Kidney (tissue), 14 donors: ENCODE results near the gene ZNF497. TPM values are rescaled to one million over a fixed set of nuclear protein-coding genes. Genes with fewer than 3 reads are reported as not detected.

ENCODE experiments used
- DNase-seq, 5 donors: peaks; one replicate each; pipeline ENCODE4 v3.0.0-alpha.2; 2013 to 2020
- FAIRE-seq: peaks from 2 replicates; lab custom pipeline; 2012; peaks lifted over from hg19 to GRCh38; lab: Jason Lieb, UNC
- H3K27ac ChIP-seq, 2 donors: one replicate each; pipeline ENCODE4 v1.7.0; 2013; ENCODE audit warnings: low read depth in 2 of 2, low read length in 2 of 2, inconsistent platforms in 1 of 2
- H3K27me3 ChIP-seq: one replicate; pipeline ENCODE4 v1.7.1; 2013; ENCODE audit warnings: low read length, inconsistent platforms; ENCODE audit not compliant: control insufficient read depth, insufficient read depth
- H3K36me3 ChIP-seq, 3 donors: one replicate each; pipeline versions ENCODE4 v1.7.0 to v1.7.1; 2013; ENCODE audit warnings: low read length in 3 of 3, control low read depth in 1 of 3, inconsistent platforms in 1 of 3; ENCODE audit not compliant: insufficient read depth in 3 of 3, control insufficient read depth in 2 of 3
- H3K4me1 ChIP-seq, 3 donors: one replicate each; pipeline versions ENCODE4 v1.7.0 to v1.7.1; 2013; ENCODE audit warnings: low read length in 3 of 3, inconsistent platforms in 1 of 3, low read depth in 1 of 3; ENCODE audit not compliant: control insufficient read depth in 2 of 3, insufficient read depth in 2 of 3
- H3K4me3 ChIP-seq, 3 donors: one replicate each; pipeline versions ENCODE4 v1.7.0 to v1.8.1; 2013; ENCODE audit warnings: low read length in 3 of 3, control low read depth in 1 of 3, inconsistent platforms in 1 of 3
- H3K9ac ChIP-seq, 3 donors: one replicate each; pipeline versions ENCODE4 v1.7.0 to v1.7.1; 2013; ENCODE audit warnings: low read length in 3 of 3, control low read depth in 1 of 3, inconsistent platforms in 1 of 3
- H3K9me3 ChIP-seq, 3 donors: one replicate each; pipeline versions ENCODE4 v1.7.0 to v1.7.1; 2013; ENCODE audit warnings: low read length in 3 of 3, control low read depth in 1 of 3, inconsistent platforms in 1 of 3; ENCODE audit not compliant: control insufficient read depth in 2 of 3, insufficient read depth in 1 of 3
- intact Hi-C: fragments of 100-400 bp; cut with DNase I; formaldehyde crosslinking; loops from one replicate; pipeline ENCODE4 v1.11.1; 2022
- polyA plus RNA-seq: library from polyadenylated mRNA; stranded (reverse); fragments of 350-450 nt; fragmentation: Illumina TruSeq; extraction: RNeasy Lipid Tissue Mini Kit (QIAGEN cat#74804); gene quantifications from one replicate; pipeline ENCODE4 v1.2.3, GENCODE V29; 2014; ENCODE audit warnings: low read depth, low replicate concordance; ENCODE audit not compliant: insufficient read depth
- total RNA-seq: library from RNA; stranded (reverse); fragmentation: NEBNext Ultra II Directional; extraction: Animal tissue kit (Norgen Biotek cat#: 25700); gene quantifications from one replicate; pipeline ENCODE4 v1.2.1, GENCODE V29; 2021
- TF ChIP-seq, protein P1 (sequence below): IDR thresholded peaks from 3 replicates; pipeline ENCODE4 v1.5.1; 2012; ENCODE audit warnings: mild to moderate bottlenecking, moderate library complexity, borderline replicate concordance; ENCODE audit not compliant: insufficient read depth; ENCODE audit errors: extremely low read depth
- donor health status: control.
- donor health status: control.
- donor health status: control.
- donor health status: control.
- donor health status: control.
- donor health status: DM: yes; HTN: yes; CAD: no.
- donor health status: Normal renal cell carcinoma (clear cell type).

ZNF497 gene
- total and polyA plus RNA-seq, 2 donors from 2014 or later: 1.7 to 5.0 TPM

- FAIRE-seq: no peak
- intact Hi-C loops: no loop called here
Observed at GRCh38 chr19:58388175-58388526, 25.6 kb upstream of the ZNF497 start.

DNA sequence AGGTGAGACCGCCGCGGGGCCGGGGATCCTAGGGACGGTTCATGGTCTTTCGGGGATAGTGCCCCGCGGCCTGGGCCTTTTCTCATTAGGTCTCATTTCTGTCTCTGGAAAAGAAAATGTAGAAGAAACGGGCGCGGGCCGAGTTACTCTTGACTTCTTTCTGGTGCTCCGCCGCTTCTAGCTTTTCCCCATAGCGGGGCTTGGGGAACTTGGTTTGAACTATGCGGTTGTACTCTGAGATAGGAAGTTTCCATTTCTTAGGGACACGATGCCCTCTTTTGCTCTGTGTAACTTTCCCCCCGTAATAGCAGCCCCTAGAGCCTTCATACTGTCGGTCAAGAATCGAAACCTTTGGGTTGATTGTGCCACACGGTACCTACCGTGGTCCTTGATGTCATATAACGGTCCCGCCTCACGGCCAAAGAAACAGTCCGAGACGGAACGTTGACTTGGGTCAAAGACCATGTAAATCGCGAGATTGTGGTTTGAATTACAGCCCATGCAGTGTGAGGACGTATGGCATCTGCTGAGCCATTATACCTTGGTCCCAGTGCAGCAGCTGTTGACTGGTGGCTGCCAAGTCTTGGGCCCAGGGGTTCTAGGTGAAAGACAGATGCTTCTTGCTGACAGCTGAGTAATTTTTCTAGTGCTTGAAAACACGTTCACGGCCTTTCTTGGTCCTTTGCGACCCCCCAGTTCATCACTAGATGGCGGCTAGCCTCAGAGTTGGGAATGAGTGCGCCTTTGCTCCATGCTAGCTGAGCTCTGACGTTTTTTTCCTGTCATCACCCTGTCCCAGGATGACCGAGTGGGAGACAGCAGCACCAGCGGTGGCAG is 25.0 kb upstream of the ZNF497 start:
- Histone ChIP-seq H3K36me3 (peaks cover 0 to 20% (median 2%) of the 10 kb centered on the region in 3 donors), H3K4me3 (peak overlapping the region; percentile 87 to 98 (median 88)), H3K9ac (peak overlapping the region; percentile 57 to 91 (median 82)), H3K27me3 (no peaks in the 10 kb centered on the region), H3K27ac (no peak overlapping the region), H3K9me3 (no peaks in the 10 kb centered on the region), H3K4me1 (peaks cover 3 to 13% (median 7%) of the 10 kb centered on the region in 3 donors)
- intact Hi-C loops: no loop called here
- DNase-seq (peak in 1 of 5 donors; percentile 8), FAIRE-seq (no peak)
- TF ChIP-seq, protein P1, sequence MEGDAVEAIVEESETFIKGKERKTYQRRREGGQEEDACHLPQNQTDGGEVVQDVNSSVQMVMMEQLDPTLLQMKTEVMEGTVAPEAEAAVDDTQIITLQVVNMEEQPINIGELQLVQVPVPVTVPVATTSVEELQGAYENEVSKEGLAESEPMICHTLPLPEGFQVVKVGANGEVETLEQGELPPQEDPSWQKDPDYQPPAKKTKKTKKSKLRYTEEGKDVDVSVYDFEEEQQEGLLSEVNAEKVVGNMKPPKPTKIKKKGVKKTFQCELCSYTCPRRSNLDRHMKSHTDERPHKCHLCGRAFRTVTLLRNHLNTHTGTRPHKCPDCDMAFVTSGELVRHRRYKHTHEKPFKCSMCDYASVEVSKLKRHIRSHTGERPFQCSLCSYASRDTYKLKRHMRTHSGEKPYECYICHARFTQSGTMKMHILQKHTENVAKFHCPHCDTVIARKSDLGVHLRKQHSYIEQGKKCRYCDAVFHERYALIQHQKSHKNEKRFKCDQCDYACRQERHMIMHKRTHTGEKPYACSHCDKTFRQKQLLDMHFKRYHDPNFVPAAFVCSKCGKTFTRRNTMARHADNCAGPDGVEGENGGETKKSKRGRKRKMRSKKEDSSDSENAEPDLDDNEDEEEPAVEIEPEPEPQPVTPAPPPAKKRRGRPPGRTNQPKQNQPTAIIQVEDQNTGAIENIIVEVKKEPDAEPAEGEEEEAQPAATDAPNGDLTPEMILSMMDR: no peak

More at GRCh38 chr19:58388175-58388526, 25.6 kb upstream of the ZNF497 start:
- Histone ChIP-seq H3K36me3 (peaks cover 2 to 26% (median 4%) of the 10 kb centered on the region in 3 donors), H3K27ac (no peak overlapping the region), H3K4me1 (peaks cover 3 to 13% (median 7%) of the 10 kb centered on the region in 3 donors), H3K9ac (no peak overlapping the region), H3K4me3 (peak overlapping the region in 2 of 3 donors; percentile 87 to 98), H3K9me3 (no peaks in the 10 kb centered on the region), H3K27me3 (no peaks in the 10 kb centered on the region)
- TF ChIP-seq, protein P1: no peak
- peak in 1 of 5 donors; percentile 46 for DNase-seq

GRCh38 chr19:58386576-58387337 is 24.2 kb upstream of the ZNF497 start, which contains the start of gene RPS5:
TSS of gene RPS5 (plus strand) at chr19:58387269. CDS start at chr19:58388138, 869 bp downstream.
- intact Hi-C loops: no loop called here
- no peaks in the 10 kb centered on the region for H3K27me3 ChIP-seq
- peak within 1 kb of the TSS; percentile 82 to 93 (median 91) for H3K9ac ChIP-seq
- DNase-seq (peak; percentile 97 to 99 (median 99)), FAIRE-seq (peak; percentile 32)
- peak within 1 kb of the TSS; percentile 97 for H3K27ac ChIP-seq
- H3K4me3 ChIP-seq: peak within 1 kb of the TSS; percentile 87 to 98 (median 88)
- H3K4me1 ChIP-seq: peaks cover 3 to 16% (median 7%) of the 10 kb centered on the region in 3 donors
- peaks cover 0 to 18% (median 2%) of the 10 kb centered on the region in 3 donors for H3K36me3 ChIP-seq
- no peaks in the 10 kb centered on the region for H3K9me3 ChIP-seq
- TF ChIP-seq, protein P1: no peak
